ENCODE data around the gene FLNB.

The FLNB gene

DNA sequence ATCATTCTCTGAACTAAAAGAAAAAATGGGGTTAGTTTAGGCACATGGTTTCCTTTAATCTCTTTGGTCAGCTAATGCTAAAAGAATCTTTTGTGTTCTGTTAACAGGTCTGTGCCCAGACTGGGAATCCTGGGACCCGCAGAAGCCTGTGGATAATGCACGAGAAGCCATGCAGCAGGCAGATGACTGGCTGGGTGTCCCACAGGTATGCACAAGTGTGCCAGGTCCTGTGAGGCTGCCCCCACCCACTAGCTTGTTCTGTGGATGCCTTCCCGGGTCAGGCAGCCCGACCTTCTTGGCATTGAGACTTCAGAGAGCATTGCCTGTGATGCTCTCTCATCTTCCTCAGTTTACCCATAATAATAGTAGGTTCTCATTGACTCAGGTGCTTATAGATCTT, 70.4 kb downstream of the FLNB start:
- Histone ChIP-seq H3K9me2 (ENCODE audit: low read depth, low read length) (no peaks in the 10 kb centered on the region), H4K20me1 (ENCODE audit: insufficient read depth, low read length) (no peaks in the 10 kb centered on the region), H3F3A (ENCODE audit: insufficient read depth, low read length) (no peaks in the 10 kb centered on the region), H3K4me2 (ENCODE audit: low read length) (no peak overlapping the region), H3K4me1 (ENCODE audit: insufficient read depth, low read length, severe bottlenecking) (peaks cover 13% of the 10 kb centered on the region), H2AFZ (ENCODE audit: low read length) (no peak overlapping the region), H3K9me3 (ENCODE audit: low read length) (no peaks in the 10 kb centered on the region), H3K27ac (ENCODE audit: low read depth, low read length, poor library complexity, severe bottlenecking) (no peak overlapping the region), H3K9ac (ENCODE audit: low read length) (no peak overlapping the region), H3K79me2 (ENCODE audit: insufficient read depth, low read length) (no peaks in the 10 kb centered on the region), H3K36me3 (ENCODE audit: insufficient read depth, low read length) (no peaks in the 10 kb centered on the region; the same call in 1 of the 2 replicates), H3K27me3 (ENCODE audit: insufficient read depth, low read length) (no peaks in the 10 kb centered on the region), H3K4me3 (ENCODE audit: low read depth, low read length, poor library complexity, severe bottlenecking) (no peak overlapping the region)
- TF ChIP-seq, protein P1, sequence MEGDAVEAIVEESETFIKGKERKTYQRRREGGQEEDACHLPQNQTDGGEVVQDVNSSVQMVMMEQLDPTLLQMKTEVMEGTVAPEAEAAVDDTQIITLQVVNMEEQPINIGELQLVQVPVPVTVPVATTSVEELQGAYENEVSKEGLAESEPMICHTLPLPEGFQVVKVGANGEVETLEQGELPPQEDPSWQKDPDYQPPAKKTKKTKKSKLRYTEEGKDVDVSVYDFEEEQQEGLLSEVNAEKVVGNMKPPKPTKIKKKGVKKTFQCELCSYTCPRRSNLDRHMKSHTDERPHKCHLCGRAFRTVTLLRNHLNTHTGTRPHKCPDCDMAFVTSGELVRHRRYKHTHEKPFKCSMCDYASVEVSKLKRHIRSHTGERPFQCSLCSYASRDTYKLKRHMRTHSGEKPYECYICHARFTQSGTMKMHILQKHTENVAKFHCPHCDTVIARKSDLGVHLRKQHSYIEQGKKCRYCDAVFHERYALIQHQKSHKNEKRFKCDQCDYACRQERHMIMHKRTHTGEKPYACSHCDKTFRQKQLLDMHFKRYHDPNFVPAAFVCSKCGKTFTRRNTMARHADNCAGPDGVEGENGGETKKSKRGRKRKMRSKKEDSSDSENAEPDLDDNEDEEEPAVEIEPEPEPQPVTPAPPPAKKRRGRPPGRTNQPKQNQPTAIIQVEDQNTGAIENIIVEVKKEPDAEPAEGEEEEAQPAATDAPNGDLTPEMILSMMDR (IDR thresholded peaks at IDR 0.05; ENCODE audit: low read length): no peak
- TF ChIP-seq EZH2 (IDR thresholded peaks at IDR 0.05; ENCODE audit: borderline replicate concordance, low read length): no peak

DNA sequence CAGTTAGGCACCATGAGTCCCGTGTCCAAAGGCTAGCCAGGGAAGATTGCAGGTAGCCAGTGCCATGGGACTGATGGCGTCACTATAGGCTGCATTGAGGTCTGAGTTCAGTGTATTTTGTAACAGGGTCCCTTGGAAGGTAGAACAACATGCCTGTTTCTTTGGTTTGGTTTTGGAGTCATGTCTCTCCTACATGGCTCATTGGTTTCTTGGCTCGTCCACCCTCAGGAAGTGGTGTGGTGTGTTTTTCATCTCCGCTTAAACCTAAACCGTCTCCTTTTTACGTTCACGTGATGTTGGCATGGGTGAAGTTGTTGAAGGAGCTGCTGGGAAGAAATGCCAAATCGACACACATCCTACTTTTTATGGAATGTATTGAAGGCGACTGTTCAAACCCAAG, 71.6 kb downstream of the FLNB start:
- no peak overlapping the region for H3K4me2 ChIP-seq (ENCODE audit: low read length)
- H3K4me1 ChIP-seq (ENCODE audit: insufficient read depth, low read length, severe bottlenecking): peaks cover 2% of the 10 kb centered on the region
- no peaks in the 10 kb centered on the region for H4K20me1 ChIP-seq (ENCODE audit: insufficient read depth, low read length)
- no peaks in the 10 kb centered on the region for H3K79me2 ChIP-seq (ENCODE audit: insufficient read depth, low read length)
- H3K36me3 ChIP-seq (ENCODE audit: insufficient read depth, low read length): no peaks in the 10 kb centered on the region; the same call in 1 of the 2 replicates
- no peak overlapping the region for H3K27ac ChIP-seq (ENCODE audit: low read depth, low read length, poor library complexity, severe bottlenecking)
- H3K9ac ChIP-seq (ENCODE audit: low read length): no peak overlapping the region
- no peaks in the 10 kb centered on the region for H3K9me2 ChIP-seq (ENCODE audit: low read depth, low read length)
- no peak overlapping the region for H2AFZ ChIP-seq (ENCODE audit: low read length)
- H3K9me3 ChIP-seq (ENCODE audit: low read length): no peaks in the 10 kb centered on the region
- no peak overlapping the region for H3K4me3 ChIP-seq (ENCODE audit: low read depth, low read length, poor library complexity, severe bottlenecking)
- no peak for TF ChIP-seq EZH2 (IDR thresholded peaks at IDR 0.05; ENCODE audit: borderline replicate concordance, low read length)
- TF ChIP-seq, protein P1 (IDR thresholded peaks at IDR 0.05; ENCODE audit: low read length): no peak
- no peaks in the 10 kb centered on the region for H3F3A ChIP-seq (ENCODE audit: insufficient read depth, low read length)
- no peaks in the 10 kb centered on the region for H3K27me3 ChIP-seq (ENCODE audit: insufficient read depth, low read length)

DNA sequence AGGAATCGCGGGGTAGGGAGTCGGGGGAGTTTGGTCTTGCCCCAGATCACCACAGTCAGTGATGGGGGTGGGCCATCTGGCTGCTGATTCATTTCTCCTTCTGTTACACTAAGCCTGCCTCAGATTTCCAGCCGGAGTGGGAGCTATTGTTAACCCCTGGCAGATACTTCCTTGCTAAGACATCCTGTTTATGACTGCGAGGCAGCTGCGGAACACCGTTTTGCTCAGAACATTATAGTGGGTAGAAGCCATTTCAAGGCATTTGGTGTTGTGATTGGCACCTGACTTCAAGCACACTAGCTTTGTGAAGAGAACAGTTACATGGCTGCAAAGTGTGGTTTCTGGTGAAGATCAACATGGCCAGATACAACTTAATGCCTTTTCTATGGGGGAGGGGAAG, 73.8 kb downstream of the FLNB start:
- Histone ChIP-seq H3K4me1 (ENCODE audit: insufficient read depth, low read length, severe bottlenecking) (no peaks in the 10 kb centered on the region), H3K79me2 (ENCODE audit: insufficient read depth, low read length) (no peaks in the 10 kb centered on the region), H3K4me2 (ENCODE audit: low read length) (no peak overlapping the region), H3K9me2 (ENCODE audit: low read depth, low read length) (no peaks in the 10 kb centered on the region), H3K27me3 (ENCODE audit: insufficient read depth, low read length) (no peaks in the 10 kb centered on the region), H2AFZ (ENCODE audit: low read length) (no peak overlapping the region), H3K4me3 (ENCODE audit: low read depth, low read length, poor library complexity, severe bottlenecking) (no peak overlapping the region), H4K20me1 (ENCODE audit: insufficient read depth, low read length) (no peaks in the 10 kb centered on the region), H3F3A (ENCODE audit: insufficient read depth, low read length) (no peaks in the 10 kb centered on the region), H3K9ac (ENCODE audit: low read length) (no peak overlapping the region), H3K36me3 (ENCODE audit: insufficient read depth, low read length) (no peaks in the 10 kb centered on the region; the same call in 1 of the 2 replicates), H3K27ac (ENCODE audit: low read depth, low read length, poor library complexity, severe bottlenecking) (no peak overlapping the region), H3K9me3 (ENCODE audit: low read length) (no peaks in the 10 kb centered on the region)
- TF ChIP-seq, protein P1 (IDR thresholded peaks at IDR 0.05; ENCODE audit: low read length): no peak
- no peak for TF ChIP-seq EZH2 (IDR thresholded peaks at IDR 0.05; ENCODE audit: borderline replicate concordance, low read length)
